GM18907 (cell line): ENCODE measurements around the gene LRRN3.

ENCODE experiments used
- ATAC-seq: cut with Tn5 transposase; IDR thresholded peaks from one replicate; pipeline ENCODE4 v1.9.1; 2021; ENCODE audit warnings: mild to moderate bottlenecking, moderate library complexity; ENCODE audit not compliant: unreplicated experiment

Gene LRRN3

GRCh38 chr7:111162692-111163091, 71.8 kb downstream of the LRRN3 start:
- no peak for ATAC-seq

- ATAC-seq: no peak
Measured at GRCh38 chr7:111164442-111164841, 73.5 kb downstream of the LRRN3 start.

GRCh38 chr7:111168182-111168581, 77.3 kb downstream of the LRRN3 start:
- no peak for ATAC-seq

- no peak for ATAC-seq
Measured at GRCh38 chr7:111172564-111173257, 81.8 kb downstream of the LRRN3 start.

- no peak for ATAC-seq
Measured at GRCh38 chr7:111173528-111173927, 82.6 kb downstream of the LRRN3 start.

- ATAC-seq: no peak
Measured at GRCh38 chr7:111173990-111174389, 83.1 kb downstream of the LRRN3 start.

GRCh38 chr7:111174510-111174909, 83.6 kb downstream of the LRRN3 start:
- no peak for ATAC-seq
